ENCODE results near the gene ODF2.

The ODF2 gene

DNA sequence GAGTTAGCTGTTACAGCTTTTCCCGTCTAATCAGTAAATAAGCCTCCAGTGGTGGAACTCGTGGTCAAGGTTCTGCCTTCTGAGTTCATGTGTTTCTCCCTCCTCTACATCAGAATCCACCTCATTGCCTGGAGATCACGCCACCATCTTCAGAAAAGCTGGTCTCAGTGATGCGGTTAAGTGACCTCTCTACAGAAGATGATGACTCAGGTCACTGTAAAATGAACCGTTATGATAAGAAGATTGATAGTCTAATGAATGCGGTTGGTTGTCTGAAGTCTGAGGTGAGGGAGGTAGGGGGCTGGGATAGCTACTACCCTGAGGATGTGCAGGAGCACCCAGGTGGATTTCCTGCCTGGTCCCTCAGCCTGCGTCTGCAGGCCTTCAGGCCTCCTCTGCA lies 13.3 kb downstream of the ODF2 start:
- TF ChIP-seq, protein P1, sequence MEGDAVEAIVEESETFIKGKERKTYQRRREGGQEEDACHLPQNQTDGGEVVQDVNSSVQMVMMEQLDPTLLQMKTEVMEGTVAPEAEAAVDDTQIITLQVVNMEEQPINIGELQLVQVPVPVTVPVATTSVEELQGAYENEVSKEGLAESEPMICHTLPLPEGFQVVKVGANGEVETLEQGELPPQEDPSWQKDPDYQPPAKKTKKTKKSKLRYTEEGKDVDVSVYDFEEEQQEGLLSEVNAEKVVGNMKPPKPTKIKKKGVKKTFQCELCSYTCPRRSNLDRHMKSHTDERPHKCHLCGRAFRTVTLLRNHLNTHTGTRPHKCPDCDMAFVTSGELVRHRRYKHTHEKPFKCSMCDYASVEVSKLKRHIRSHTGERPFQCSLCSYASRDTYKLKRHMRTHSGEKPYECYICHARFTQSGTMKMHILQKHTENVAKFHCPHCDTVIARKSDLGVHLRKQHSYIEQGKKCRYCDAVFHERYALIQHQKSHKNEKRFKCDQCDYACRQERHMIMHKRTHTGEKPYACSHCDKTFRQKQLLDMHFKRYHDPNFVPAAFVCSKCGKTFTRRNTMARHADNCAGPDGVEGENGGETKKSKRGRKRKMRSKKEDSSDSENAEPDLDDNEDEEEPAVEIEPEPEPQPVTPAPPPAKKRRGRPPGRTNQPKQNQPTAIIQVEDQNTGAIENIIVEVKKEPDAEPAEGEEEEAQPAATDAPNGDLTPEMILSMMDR (IDR thresholded peaks at IDR 0.05; ENCODE audit: low read depth, low read length), result no peak

DNA sequence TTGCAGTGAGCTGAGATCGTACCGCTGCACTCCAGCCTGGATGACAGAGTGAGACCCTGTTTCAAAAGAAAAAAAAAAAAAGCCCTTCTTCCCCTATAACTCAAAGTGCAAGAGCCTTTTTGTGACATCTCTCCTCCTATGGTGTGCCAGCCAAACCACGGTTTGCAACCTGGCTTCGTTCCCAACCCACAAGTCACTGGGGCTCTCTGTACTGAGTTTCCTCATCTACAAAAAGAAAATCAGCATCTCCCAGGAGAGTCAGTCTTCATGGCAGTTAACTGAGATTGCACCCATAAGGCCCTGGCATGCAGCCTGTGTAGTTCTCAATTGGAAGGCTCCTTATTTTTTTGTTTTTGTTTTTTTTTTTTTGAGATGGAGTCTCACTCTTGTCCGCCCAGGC lies 14.8 kb downstream of the ODF2 start:
- no peak overlapping the region for H3K4me3 ChIP-seq (ENCODE audit: low read depth, low read length)
- TF ChIP-seq, protein P1 (IDR thresholded peaks at IDR 0.05; ENCODE audit: low read depth, low read length), result no peak

More for the DNA sequence above, 13.3 kb downstream of the ODF2 start:
- H3K4me3 ChIP-seq (ENCODE audit: low read depth, low read length), result no peak overlapping the region

GRCh38 chr9:128473104-128473503 lies 17.3 kb downstream of the ODF2 start:
- TF ChIP-seq, protein P1 (IDR thresholded peaks at IDR 0.05; ENCODE audit: low read depth, low read length), result no peak
- no peak overlapping the region for H3K4me3 ChIP-seq (ENCODE audit: low read depth, low read length)

DNA sequence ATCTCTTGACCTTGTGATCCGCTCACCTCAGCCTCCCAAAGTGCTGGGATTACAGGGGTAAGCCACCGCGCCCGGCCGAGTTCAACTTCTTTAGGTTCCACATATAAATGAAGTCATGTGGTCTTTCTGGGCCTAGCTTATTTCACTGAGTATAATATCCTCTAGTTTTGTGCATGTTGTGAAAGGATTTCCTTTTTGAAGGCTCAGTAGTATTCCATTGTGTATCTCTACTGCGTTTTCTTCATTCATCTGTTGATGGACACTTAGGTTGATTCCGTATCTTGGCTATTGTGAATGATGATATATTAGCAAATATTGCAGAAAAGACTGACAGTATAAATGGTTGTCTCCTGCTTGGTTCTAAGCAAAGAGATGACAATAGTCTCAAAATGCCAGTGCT lies 20.1 kb downstream of the ODF2 start:
- TF ChIP-seq, protein P1 (IDR thresholded peaks at IDR 0.05; ENCODE audit: low read depth, low read length), result no peak
- no peak overlapping the region for H3K4me3 ChIP-seq (ENCODE audit: low read depth, low read length)

- TF ChIP-seq, protein P1 (IDR thresholded peaks at IDR 0.05; ENCODE audit: low read depth, low read length), result no peak
These were observed 23.5 kb downstream of the ODF2 start for GRCh38 chr9:128479262-128479661.

GRCh38 chr9:128481561-128481960 lies 25.8 kb downstream of the ODF2 start:
- TF ChIP-seq, protein P1 (IDR thresholded peaks at IDR 0.05; ENCODE audit: low read depth, low read length), result no peak
- no peak overlapping the region for H3K4me3 ChIP-seq (ENCODE audit: low read depth, low read length)

More at GRCh38 chr9:128479262-128479661, 23.5 kb downstream of the ODF2 start:
- H3K4me3 ChIP-seq (ENCODE audit: low read depth, low read length), result no peak overlapping the region

DNA sequence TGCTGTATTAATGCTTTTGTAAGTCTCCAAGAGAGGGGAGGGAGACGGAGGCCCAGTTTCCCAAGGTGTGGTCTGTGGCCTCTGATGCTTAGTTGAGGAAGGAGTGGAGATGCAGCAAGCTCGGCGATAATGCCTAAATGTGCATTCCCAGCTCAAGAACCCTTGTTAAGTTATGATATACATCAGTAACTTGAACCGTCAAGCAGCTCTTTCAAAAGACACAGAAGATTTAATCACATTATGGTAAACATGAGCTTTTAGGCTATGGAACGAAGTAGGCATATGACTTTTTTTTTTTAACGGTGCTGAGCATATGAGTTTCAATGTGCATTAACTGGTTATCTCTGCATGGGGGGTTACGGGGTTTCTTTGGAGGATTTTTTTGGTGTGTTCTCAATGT lies 26.4 kb downstream of the ODF2 start:
- H3K4me3 ChIP-seq (ENCODE audit: low read depth, low read length), result no peak overlapping the region
- TF ChIP-seq, protein P1 (IDR thresholded peaks at IDR 0.05; ENCODE audit: low read depth, low read length), result no peak
